CD14-positive monocyte (primary cell): ENCODE measurements around the gene SPATA31D1. TPM values are rescaled to one million over a fixed set of nuclear protein-coding genes. Genes with fewer than 3 reads are reported as not detected.

Experiments used
- DNase-seq, 3 donors: peaks; one replicate each; pipeline ENCODE4 v3.0.0-alpha.2; 2011 to 2022
- H2AFZ ChIP-seq: 2 replicates; pipeline ENCODE4 v1.6.0; 2012; ENCODE audit warnings: mild to moderate bottlenecking, low read depth, low read length, inconsistent platforms; ENCODE audit not compliant: insufficient read depth, poor library complexity, severe bottlenecking
- H3K27ac ChIP-seq, 2 donors: 1 replicate in 1 of 2; 2 replicates in 1 of 2; pipeline ENCODE4 v1.5.1; 2012 to 2013; ENCODE audit warnings: low read length in 2 of 2, control low read depth in 1 of 2, inconsistent platforms in 1 of 2, low read depth in 1 of 2, mild to moderate bottlenecking in 1 of 2
- H3K27me3 ChIP-seq, 2 donors: one replicate each; pipeline versions ENCODE4 v1.6.0 to v1.6.1; 2011 to 2013; ENCODE audit warnings: low read length in 2 of 2; ENCODE audit not compliant: control insufficient read depth in 2 of 2, insufficient read depth in 2 of 2
- H3K36me3 ChIP-seq, 2 donors: replicated peaks in 1 of 2; 1 replicate in 1 of 2; 2 replicates in 1 of 2; pipeline versions ENCODE4 v1.5.1 to v1.6.1; 2012 to 2013; ENCODE audit warnings: low read length in 2 of 2, control low read depth in 1 of 2, inconsistent platforms in 1 of 2, mild to moderate bottlenecking in 1 of 2; ENCODE audit not compliant: insufficient read depth in 2 of 2, control insufficient read depth in 1 of 2
- H3K4me1 ChIP-seq, 2 donors: 1 replicate in 1 of 2; 2 replicates in 1 of 2; pipeline versions ENCODE4 v1.5.1 to v1.6.1; 2012 to 2013; ENCODE audit warnings: low read length in 2 of 2, control low read depth in 1 of 2, inconsistent platforms in 1 of 2, mild to moderate bottlenecking in 1 of 2, moderate library complexity in 1 of 2; ENCODE audit not compliant: insufficient read depth in 2 of 2, control insufficient read depth in 1 of 2
- H3K4me2 ChIP-seq: replicated peaks from 2 replicates; pipeline ENCODE3; 2012; ENCODE audit warnings: low read length, moderate library complexity, mild to moderate bottlenecking; ENCODE audit not compliant: poor library complexity, severe bottlenecking; ENCODE audit errors: extremely low read depth
- H3K4me3 ChIP-seq, 3 experiments: fragments of 200-600 bp in 1 of 3; sonication (generic) in 1 of 3; replicated peaks in 1 of 3; 1 replicate in 2 of 3; 2 replicates in 1 of 3; pipeline ENCODE4 v1.5.1; 2011 to 2013; ENCODE audit warnings: low read length in 3 of 3, mild to moderate bottlenecking in 3 of 3, control low read depth in 2 of 3, low read depth in 2 of 3, inconsistent platforms in 1 of 3, moderate library complexity in 1 of 3
- H3K79me2 ChIP-seq: 2 replicates; pipeline ENCODE4 v1.6.0; 2012; ENCODE audit warnings: mild to moderate bottlenecking, control low read depth, inconsistent platforms, low read length, moderate library complexity; ENCODE audit not compliant: insufficient read depth
- H3K9ac ChIP-seq: 2 replicates; pipeline ENCODE4 v1.6.0; 2017; ENCODE audit warnings: low read length, mild to moderate bottlenecking; ENCODE audit not compliant: insufficient read depth, poor library complexity, severe bottlenecking
- H3K9me3 ChIP-seq, 2 donors: replicated peaks in 1 of 2; 1 replicate in 1 of 2; 2 replicates in 1 of 2; pipeline versions ENCODE4 v1.5.1 to v1.6.1; 2012 to 2013; ENCODE audit warnings: low read length in 2 of 2, control low read depth in 1 of 2; ENCODE audit not compliant: control insufficient read depth in 1 of 2, insufficient read depth in 1 of 2
- H4K20me1 ChIP-seq: 2 replicates; pipeline ENCODE4 v1.6.0; 2012; ENCODE audit warnings: mild to moderate bottlenecking, low read length, control low read depth, moderate library complexity; ENCODE audit not compliant: insufficient read depth
- H3K27ac Mint-ChIP-seq, 7 donors: one replicate each; pipeline ENCODE4 v1.8.0; 2020; ENCODE audit warnings: mild to moderate bottlenecking in 7 of 7, mixed read lengths in 7 of 7, moderate library complexity in 6 of 7, inconsistent platforms in 2 of 7
- H3K27me3 Mint-ChIP-seq, 3 donors: one replicate each; pipeline ENCODE4 v1.8.0; 2021 to 2022; ENCODE audit warnings: low read depth in 3 of 3, mild to moderate bottlenecking in 3 of 3, mixed read lengths in 3 of 3, moderate library complexity in 3 of 3, inconsistent platforms in 1 of 3
- H3K36me3 Mint-ChIP-seq, 2 donors: one replicate each; pipeline ENCODE4 v1.8.0; 2020; ENCODE audit warnings: mixed read lengths in 2 of 2, inconsistent platforms in 1 of 2, mild to moderate bottlenecking in 1 of 2
- H3K4me1 Mint-ChIP-seq: one replicate; pipeline ENCODE4 v1.8.0; 2020; ENCODE audit warnings: mild to moderate bottlenecking, mixed read lengths
- H3K4me3 Mint-ChIP-seq, 2 donors: one replicate each; pipeline ENCODE4 v1.8.0; 2020; ENCODE audit warnings: mild to moderate bottlenecking in 2 of 2, mixed read lengths in 2 of 2, moderate library complexity in 1 of 2
- H3K9me3 Mint-ChIP-seq, 7 donors: one replicate each; pipeline ENCODE4 v1.8.0; 2020 to 2022; ENCODE audit warnings: mixed read lengths in 7 of 7, mild to moderate bottlenecking in 6 of 7, moderate library complexity in 6 of 7, inconsistent platforms in 2 of 7
- CTCF ChIP-seq: fragments of 200-600 bp; IDR thresholded peaks from one replicate; pipeline ENCODE4 v1.8.0; 2022; ENCODE audit warnings: antibody characterized with exemption, mild to moderate bottlenecking
- whole genome bisulfite sequencing: methylation state at CpG from one replicate; pipeline ENCODE4 v1.1.5; 2013; ENCODE audit warnings: missing lambda C conversion rate; ENCODE audit not compliant: insufficient coverage; 5-methylcytosine and 5-hydroxymethylcytosine counted together
- intact Hi-C, 2 donors: fragments of 100-400 bp; cut with micrococcal nuclease; formaldehyde crosslinking; loops; one replicate each; pipeline versions ENCODE4 v1.15.0 to v1.15.1; 2023
- polyA plus RNA-seq, 3 donors: library from polyadenylated mRNA; depleted of rRNA in 1 of 3; unstranded in 2 of 3; stranded (reverse) in 1 of 3; fragments of 300-500 nt in 2 of 3; fragments of >200 nt in 1 of 3; fragmentation: Illumina TruSeq in 2 of 3; gene quantifications; 1 replicate in 2 of 3; 2 replicates in 1 of 3; pipeline ENCODE4 v1.2.3, GENCODE V29; 2012 to 2021

SPATA31D1 gene
- polyA plus RNA-seq, 3 donors = not detected

DNA sequence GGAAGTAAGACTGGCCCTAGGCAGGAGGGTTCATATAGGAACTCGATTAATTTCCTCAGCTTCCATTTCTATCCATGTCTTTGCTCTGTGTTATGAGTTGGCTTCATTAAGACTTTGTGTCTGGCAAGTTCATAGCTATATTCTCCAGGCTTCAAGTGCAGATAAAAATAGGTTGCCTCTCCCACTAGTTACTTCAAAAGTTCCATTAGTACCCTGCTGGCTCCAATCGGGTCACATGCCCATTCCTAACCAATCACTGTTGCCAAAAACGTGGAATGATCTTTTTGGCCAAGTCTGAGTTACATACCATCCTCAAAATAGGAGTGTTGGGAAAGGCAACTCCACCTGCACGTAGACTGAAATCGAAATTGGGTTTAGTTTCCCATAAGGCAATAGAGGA lies 13.8 kb upstream of the SPATA31D1 start:
- Histone ChIP-seq H2AFZ (no peak overlapping the region), H3K9me3 (peaks cover 22 to 28% of the 10 kb centered on the region in 2 donors), H3K4me1 (no peaks in the 10 kb centered on the region), H3K27ac (no peak overlapping the region), H3K36me3 (no peaks in the 10 kb centered on the region), H3K27me3 (no peaks in the 10 kb centered on the region), H3K4me2 (no peak overlapping the region), H3K9ac (no peak overlapping the region), H3K79me2 (no peaks in the 10 kb centered on the region), H3K4me3 (no peak overlapping the region), H4K20me1 (no peaks in the 10 kb centered on the region)
- Mint-ChIP-seq H3K9me3 (peaks cover 8 to 37% (median 19%) of the 10 kb centered on the region in 7 donors), H3K27me3 (no peaks in the 10 kb centered on the region), H3K36me3 (no peaks in the 10 kb centered on the region), H3K4me1 (no peaks in the 10 kb centered on the region), H3K4me3 (no peak overlapping the region), H3K27ac (no peak overlapping the region)
- no peak for TF ChIP-seq CTCF
- intact Hi-C loops = no loop called here
- WGBS = no CpG with 5 or more reads among the region's 5 CpGs
- DNase-seq = no peak

DNA sequence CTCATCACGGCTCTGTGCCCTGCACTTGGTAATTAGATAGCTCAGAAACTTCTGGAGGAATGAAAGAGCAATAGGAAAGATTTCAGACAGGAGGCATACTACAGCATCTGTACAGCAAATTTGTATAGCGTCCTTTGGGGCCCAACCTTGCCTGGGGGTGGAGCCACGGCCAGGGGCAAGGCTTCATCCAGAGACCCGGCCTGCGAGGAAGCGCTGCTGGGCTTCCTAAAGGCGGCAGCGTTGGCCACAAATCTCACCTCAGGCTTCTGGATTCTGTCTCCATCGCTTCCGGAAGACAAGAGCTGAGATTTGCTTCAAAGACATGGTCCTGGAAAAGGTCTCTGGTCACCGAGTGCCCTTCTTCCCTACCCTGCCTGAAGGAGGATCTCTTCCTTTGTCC lies 12.2 kb upstream of the SPATA31D1 start:
- H3K27ac ChIP-seq = no peak overlapping the region
- TF ChIP-seq CTCF = no peak
- H3K4me2 ChIP-seq = no peak overlapping the region
- no peak overlapping the region for H3K4me3 ChIP-seq
- no peaks in the 10 kb centered on the region for H3K79me2 ChIP-seq
- DNase-seq = no peak
- H3K27me3 ChIP-seq = no peaks in the 10 kb centered on the region
- no peaks in the 10 kb centered on the region for H4K20me1 ChIP-seq
- WGBS = 89% methylated on average over 9 of the region's 11 CpGs
- H3K9ac ChIP-seq = no peak overlapping the region
- H3K9me3 ChIP-seq = peaks cover 22 to 24% of the 10 kb centered on the region in 2 donors
- Mint-ChIP-seq H3K4me3 (no peak overlapping the region), H3K27me3 (no peaks in the 10 kb centered on the region), H3K9me3 (peaks cover 2 to 30% (median 19%) of the 10 kb centered on the region in 7 donors), H3K27ac (no peak overlapping the region), H3K36me3 (no peaks in the 10 kb centered on the region), H3K4me1 (no peaks in the 10 kb centered on the region)
- H3K36me3 ChIP-seq = no peaks in the 10 kb centered on the region
- no peak overlapping the region for H2AFZ ChIP-seq
- intact Hi-C loops = no loop called here
- no peaks in the 10 kb centered on the region for H3K4me1 ChIP-seq
